ENCODE measurements around the gene HDAC8.

- no peak for TF ChIP-seq CTCF (IDR thresholded peaks at IDR 0.05)
- no peak for TF ChIP-seq EP300 (IDR thresholded peaks at IDR 0.05)
- TF ChIP-seq POLR2A (IDR thresholded peaks at IDR 0.05), result no peak
These were observed 264.5 kb downstream of the HDAC8 start for GRCh38 chrX:72308209-72308565.

All from ovary (tissue), 3 donors.